Prostate gland (tissue), 2 donors: ENCODE results near the gene SHCBP1L. TPM values are rescaled to one million over a fixed set of nuclear protein-coding genes. Genes with fewer than 3 reads are reported as not detected.

ENCODE experiments used
- DNase-seq: peaks from one replicate; pipeline ENCODE4 v3.0.0-alpha.2; 2019; ENCODE audit warnings: low spot score
- H3K27ac ChIP-seq, 2 donors: fragments of 200-600 bp; sonication (generic); 2 replicates each; pipeline ENCODE4 v1.5.1; 2017 to 2019
- H3K27me3 ChIP-seq: fragments of 200-600 bp; sonication (generic); replicated peaks from 2 replicates; pipeline ENCODE4 v1.5.1; 2019; ENCODE audit not compliant: insufficient read depth
- H3K36me3 ChIP-seq, 2 donors: fragments of 200-600 bp; sonication (generic); 1 replicate in 1 of 2; 2 replicates in 1 of 2; pipeline versions ENCODE4 v1.5.1 to v1.8.1; 2017 to 2019
- H3K4me1 ChIP-seq: fragments of 200-600 bp; sonication (generic); replicated peaks from 2 replicates; pipeline ENCODE4 v1.5.1; 2019
- H3K4me3 ChIP-seq, 2 donors: fragments of 200-600 bp; sonication (generic); 2 replicates each; pipeline ENCODE4 v1.5.1; 2017 to 2019
- H3K9me3 ChIP-seq: fragments of 200-600 bp; sonication (generic); 2 replicates; pipeline ENCODE4 v1.5.1; 2017
- CTCF ChIP-seq, 4 experiments: fragments of 200-600 bp in 2 of 4; fragments of 450-650 bp in 2 of 4; sonication (generic) in 2 of 4; IDR thresholded peaks; 1 replicate in 3 of 4; 2 replicates in 1 of 4; pipeline ENCODE4 v1.5.1; 2016 to 2019; ENCODE audit warnings: antibody characterized with exemption in 4 of 4, mild to moderate bottlenecking in 2 of 4, moderate library complexity in 2 of 4
- POLR2A ChIP-seq: fragments of 450-650 bp; IDR thresholded peaks from one replicate; pipeline ENCODE4 v1.6.1; 2016; ENCODE audit warnings: antibody characterized with exemption, mild to moderate bottlenecking
- POLR2AphosphoS5 ChIP-seq: sonication (generic); formaldehyde crosslinking; IDR thresholded peaks from one replicate; pipeline ENCODE4 v1.6.1; 2017; ENCODE audit warnings: antibody characterized with exemption
- WGBS: methylation state at CpG from one replicate; pipeline ENCODE4 v1.1.5; 2018; 5-methylcytosine and 5-hydroxymethylcytosine counted together
- intact Hi-C: fragments of 100-400 bp; cut with DNase I; formaldehyde crosslinking; loops from one replicate; pipeline ENCODE4 v1.14.2; 2022
- total RNA-seq, 2 donors: library from RNA; depleted of rRNA; stranded (reverse); fragments of >200 nt; gene quantifications; one replicate each; pipeline ENCODE4 v1.1.0, GENCODE V29; 2016

The SHCBP1L gene
- 10 to 100 TPM in 1 of 2 donors, not detected in 1; 23.9 TPM for total RNA-seq

DNA sequence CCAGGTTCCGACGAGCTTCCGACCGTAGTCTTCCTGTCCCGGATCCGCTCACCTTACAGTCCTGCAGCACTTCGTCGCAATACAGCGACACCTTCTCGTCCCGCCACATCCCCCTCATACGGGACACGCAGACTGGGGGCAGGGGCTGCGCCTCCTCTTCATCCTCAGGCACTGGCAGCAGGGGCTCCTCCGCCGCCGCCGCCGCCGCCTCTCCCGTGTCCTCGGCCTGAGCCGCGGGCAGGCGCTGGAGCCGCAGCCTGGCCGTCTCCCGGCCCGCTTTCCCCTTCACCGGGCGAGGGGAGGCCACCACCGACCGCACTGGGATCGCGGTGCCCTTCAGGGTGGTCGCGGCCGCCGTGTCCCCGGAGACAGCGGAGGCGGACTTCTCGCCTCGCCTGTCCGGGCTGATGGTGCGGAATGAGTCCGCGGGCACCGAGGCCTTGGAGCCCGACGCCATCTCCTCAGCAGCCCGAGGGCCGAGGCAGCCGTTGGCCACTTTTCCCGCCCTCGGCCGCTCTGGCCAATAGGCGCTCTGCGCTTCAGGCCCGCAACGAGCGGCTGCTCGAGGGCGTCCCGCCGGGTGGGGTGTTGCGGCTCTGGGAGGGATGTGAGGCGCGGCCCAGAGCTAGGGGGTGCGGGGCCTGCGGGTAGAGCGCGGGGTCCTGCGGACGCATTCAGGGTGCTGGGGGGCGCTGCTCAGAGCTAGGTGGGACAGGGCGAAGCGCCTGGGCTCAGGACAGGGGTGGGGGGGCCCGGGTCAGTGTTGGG is at the start of gene SHCBP1L:
SHCBP1L (minus strand) TSS at position 490 of the 768 bp plus-strand sequence; CDS start at position 457, 33 bp downstream.
- no peaks in the 10 kb centered on the region for H3K9me3 ChIP-seq
- H3K27me3 ChIP-seq, result no peaks in the 10 kb centered on the region
- no peak within 1 kb of the TSS for H3K27ac ChIP-seq
- WGBS, result 58% methylated on average over 76 of the region's 79 CpGs
- no peaks in the 10 kb centered on the region for H3K4me1 ChIP-seq
- H3K4me3 ChIP-seq, result no peak within 1 kb of the TSS
- TF ChIP-seq CTCF (IDR thresholded peaks at IDR 0.05) (no peak), POLR2AphosphoS5 (no peak), POLR2A (no peak)
- DNase-seq, result no peak
- H3K36me3 ChIP-seq, result no peaks in the 10 kb centered on the region
- intact Hi-C loops, result no loop called here

GRCh38 chr1:183002267-183002666 is 49.3 kb upstream of the SHCBP1L start:
- no peaks in the 10 kb centered on the region for H3K4me1 ChIP-seq
- intact Hi-C loops, result no loop called here
- no peaks in the 10 kb centered on the region for H3K9me3 ChIP-seq
- no peaks in the 10 kb centered on the region for H3K27me3 ChIP-seq
- TF ChIP-seq POLR2AphosphoS5 (no peak), CTCF (IDR thresholded peaks at IDR 0.05) (no peak), POLR2A (no peak)
- no peak for DNase-seq
- no peak overlapping the region for H3K27ac ChIP-seq
- H3K4me3 ChIP-seq, result no peak overlapping the region
- no peaks in the 10 kb centered on the region for H3K36me3 ChIP-seq

DNA sequence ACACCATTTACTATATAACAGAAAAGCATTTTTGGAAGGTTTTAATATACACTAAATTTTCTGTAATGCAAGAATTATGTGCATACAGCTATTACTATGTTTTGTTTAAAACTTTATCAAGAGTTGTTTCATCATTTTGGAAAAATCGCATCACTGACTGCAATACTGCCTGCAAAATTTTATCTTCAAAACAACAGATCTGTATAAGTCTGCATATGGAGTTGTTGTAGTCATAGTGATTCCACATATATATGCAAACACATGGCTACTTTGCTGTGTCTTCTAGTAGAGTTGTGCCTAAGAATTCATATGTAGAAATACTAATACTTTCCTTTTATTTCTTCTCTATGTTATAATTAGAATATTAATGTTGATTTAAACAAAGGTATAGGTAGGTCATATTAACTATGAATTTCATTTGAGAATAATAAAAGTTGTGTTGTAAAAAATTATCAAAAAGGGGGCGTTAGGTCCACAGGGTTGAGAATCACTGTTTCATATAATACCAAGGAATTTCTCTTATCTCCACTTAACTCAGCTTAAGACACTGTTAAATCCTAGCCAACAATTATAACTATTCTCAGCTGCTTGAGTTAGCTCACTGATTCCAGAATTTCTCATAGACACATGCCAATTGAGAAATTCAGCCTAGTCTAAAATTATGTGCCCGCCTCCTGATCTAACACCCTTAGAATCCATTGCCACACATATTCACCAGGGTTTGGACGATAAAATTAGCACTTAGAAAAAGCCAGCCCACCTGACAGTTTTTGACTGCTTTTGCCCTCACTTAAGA is 47.4 kb upstream of the SHCBP1L start:
- Histone ChIP-seq H3K4me3 (no peak overlapping the region), H3K36me3 (no peaks in the 10 kb centered on the region), H3K27me3 (no peaks in the 10 kb centered on the region), H3K9me3 (no peaks in the 10 kb centered on the region), H3K27ac (no peak overlapping the region), H3K4me1 (no peaks in the 10 kb centered on the region)
- DNase-seq, result no peak
- intact Hi-C loops, result no loop called here
- 83% methylated on average over 4 of the region's 4 CpGs for WGBS
- TF ChIP-seq POLR2AphosphoS5 (no peak), CTCF (IDR thresholded peaks at IDR 0.05) (no peak), POLR2A (no peak)

DNA sequence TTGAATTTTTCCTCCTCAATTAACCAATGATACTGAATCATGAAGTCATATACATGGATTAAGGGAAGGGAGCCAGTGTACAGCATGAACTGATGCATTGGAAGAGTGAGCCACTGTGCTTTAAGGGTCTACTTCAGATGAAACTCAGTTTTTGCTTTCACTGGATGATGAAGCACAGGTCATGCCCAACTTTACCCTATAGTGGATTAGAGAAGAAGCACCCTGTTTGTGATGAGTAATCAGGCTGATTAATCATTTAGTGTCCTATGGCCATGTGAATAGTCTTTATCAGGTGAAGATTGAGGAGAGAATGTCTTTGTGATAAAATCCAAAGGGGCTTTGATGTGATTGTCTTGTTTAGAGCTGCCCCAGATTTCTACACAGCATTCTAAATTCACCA is 45.5 kb upstream of the SHCBP1L start:
- Histone ChIP-seq H3K27me3 (no peaks in the 10 kb centered on the region), H3K36me3 (no peaks in the 10 kb centered on the region), H3K9me3 (no peaks in the 10 kb centered on the region), H3K27ac (no peak overlapping the region), H3K4me3 (no peak overlapping the region), H3K4me1 (no peaks in the 10 kb centered on the region)
- no peak for DNase-seq
- intact Hi-C loops, result no loop called here
- TF ChIP-seq POLR2AphosphoS5 (no peak), CTCF (IDR thresholded peaks at IDR 0.05) (no peak), POLR2A (no peak)
